ENCODE results near the gene RPS10.

RPS10 gene

DNA sequence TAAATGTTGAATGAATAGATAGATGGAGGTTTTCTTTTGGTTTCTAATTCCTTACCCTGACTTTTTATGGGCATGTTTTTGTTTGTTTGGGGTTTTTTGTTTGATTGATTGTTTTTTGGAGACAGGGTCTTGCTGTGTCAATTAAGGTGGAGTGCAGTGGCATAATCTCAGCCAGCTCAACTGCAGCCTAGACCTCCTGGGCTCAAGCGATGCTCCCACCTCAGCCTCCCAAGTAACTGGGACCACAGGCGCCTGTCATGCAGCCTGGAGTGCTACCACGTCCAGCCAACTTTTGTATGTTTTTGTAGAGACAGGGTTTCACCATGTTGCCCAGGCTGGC is 31.9 kb downstream of the RPS10 start:
- peaks cover 14% of the 10 kb centered on the region for H3K4me1 Mint-ChIP-seq
- CTCF ChIA-PET, result no interaction called here
- no peak for DNase-seq
- H3K9me3 Mint-ChIP-seq, result peaks cover 7% of the 10 kb centered on the region
- peaks cover 3% of the 10 kb centered on the region for H3K27me3 Mint-ChIP-seq
- peaks cover 1% of the 10 kb centered on the region for H3K36me3 Mint-ChIP-seq
- H3K4me3 Mint-ChIP-seq, result no peak overlapping the region
- no peak overlapping the region for H3K27ac Mint-ChIP-seq

DNA sequence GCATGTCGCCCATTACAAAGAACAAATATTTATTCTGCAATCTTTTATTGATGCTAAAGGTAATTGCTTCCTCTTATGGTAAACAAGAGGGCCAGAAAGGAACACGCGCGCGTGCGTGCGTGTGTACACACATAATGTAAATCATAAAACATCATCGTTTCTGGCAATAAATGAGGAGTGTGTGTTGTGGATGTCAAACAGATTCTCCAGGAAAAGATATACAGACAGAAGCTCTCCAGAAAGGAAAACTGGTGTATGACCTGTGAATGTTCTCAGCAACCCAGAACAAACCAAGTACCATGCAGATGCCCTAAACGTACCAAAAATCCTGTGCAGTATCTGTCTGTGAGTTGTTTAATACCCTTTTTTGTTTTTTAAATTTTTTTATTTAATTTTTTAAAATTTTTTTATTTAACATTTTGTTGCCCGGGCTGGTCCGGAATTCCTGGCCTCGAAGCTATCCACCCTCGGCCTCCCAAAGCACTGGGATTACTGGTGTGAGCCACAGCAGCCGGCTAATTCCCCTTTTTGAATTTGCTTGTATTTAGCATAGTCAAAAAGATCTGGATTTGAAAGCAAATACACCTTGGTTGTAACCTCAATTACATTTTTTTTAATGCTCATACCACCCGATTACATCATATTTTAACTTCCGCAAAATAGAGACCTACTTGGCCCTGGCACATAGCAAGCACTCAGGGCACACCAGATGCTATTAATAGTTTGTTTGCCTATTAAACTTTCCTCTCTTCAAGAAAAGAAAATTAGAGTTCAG is 32.5 kb downstream of the RPS10 start:
- no peak for DNase-seq
- CTCF ChIA-PET, result interaction anchor here (0.9 to 4.0 kb wide), 3 partner anchors 133 to 197 kb away, joined by 3 to 24 read pairs (median 3); partner anchors contain the start of gene SMIM29
- Mint-ChIP-seq H3K27me3 (peaks cover 3% of the 10 kb centered on the region), H3K36me3 (peaks cover 1% of the 10 kb centered on the region), H3K27ac (peak overlapping the region; percentile 86), H3K4me1 (peaks cover 14% of the 10 kb centered on the region), H3K4me3 (no peak overlapping the region), H3K9me3 (peaks cover 7% of the 10 kb centered on the region)

DNA sequence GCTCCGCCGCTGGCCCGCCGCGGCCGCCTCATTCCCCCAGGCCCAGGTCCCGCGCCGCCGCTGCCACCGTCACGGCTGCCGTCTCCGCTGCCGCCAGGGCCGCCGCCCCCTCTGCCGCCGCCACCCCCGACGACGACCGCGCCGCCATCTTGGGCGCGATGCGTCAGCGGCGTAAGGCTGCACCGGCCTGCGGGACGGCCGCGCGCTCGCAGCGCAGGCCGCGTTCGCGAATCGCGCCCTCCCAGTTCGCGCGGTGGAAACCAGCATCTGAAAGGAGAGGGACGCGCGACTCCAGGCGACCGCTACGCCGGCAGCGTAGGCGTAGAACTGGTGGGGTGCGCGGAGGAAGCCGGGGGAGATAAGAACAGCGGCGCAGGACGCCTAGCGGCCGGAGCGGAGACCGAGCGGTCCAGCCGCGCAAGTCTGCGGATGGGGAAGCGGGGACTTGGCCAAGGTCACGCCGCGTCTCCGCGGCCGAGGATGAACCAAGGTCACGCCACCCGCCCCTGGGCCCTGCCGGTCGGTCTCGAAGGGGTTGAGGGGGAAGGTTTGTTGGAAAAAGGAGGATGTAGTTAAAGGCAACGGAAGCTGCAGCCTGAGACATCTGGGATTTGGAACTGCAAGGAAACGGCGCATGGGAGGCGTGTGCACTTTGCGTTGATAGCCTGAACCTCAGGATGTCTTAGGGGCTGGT is 33.2 kb downstream of the RPS10 start, which contains the start of gene NUDT3:
TSS of gene NUDT3 (minus strand) at position 173 of the 694 bp plus-strand sequence. CDS start 307 bp downstream, outside the sequence.
- peak within 1 kb of the TSS; percentile 86 for H3K27ac Mint-ChIP-seq
- no peak within 1 kb of the TSS for H3K4me3 Mint-ChIP-seq
- peaks cover 3% of the 10 kb centered on the region for H3K27me3 Mint-ChIP-seq
- peak; percentile 94 for DNase-seq
- peaks cover 1% of the 10 kb centered on the region for H3K36me3 Mint-ChIP-seq
- peaks cover 16% of the 10 kb centered on the region for H3K4me1 Mint-ChIP-seq
- CTCF ChIA-PET, result interaction anchor here (0.9 to 4.0 kb wide), 4 partner anchors 56 to 196 kb away, joined by 3 to 24 read pairs (median 4); partner anchors contain the start of gene SMIM29
- peaks cover 7% of the 10 kb centered on the region for H3K9me3 Mint-ChIP-seq

DNA sequence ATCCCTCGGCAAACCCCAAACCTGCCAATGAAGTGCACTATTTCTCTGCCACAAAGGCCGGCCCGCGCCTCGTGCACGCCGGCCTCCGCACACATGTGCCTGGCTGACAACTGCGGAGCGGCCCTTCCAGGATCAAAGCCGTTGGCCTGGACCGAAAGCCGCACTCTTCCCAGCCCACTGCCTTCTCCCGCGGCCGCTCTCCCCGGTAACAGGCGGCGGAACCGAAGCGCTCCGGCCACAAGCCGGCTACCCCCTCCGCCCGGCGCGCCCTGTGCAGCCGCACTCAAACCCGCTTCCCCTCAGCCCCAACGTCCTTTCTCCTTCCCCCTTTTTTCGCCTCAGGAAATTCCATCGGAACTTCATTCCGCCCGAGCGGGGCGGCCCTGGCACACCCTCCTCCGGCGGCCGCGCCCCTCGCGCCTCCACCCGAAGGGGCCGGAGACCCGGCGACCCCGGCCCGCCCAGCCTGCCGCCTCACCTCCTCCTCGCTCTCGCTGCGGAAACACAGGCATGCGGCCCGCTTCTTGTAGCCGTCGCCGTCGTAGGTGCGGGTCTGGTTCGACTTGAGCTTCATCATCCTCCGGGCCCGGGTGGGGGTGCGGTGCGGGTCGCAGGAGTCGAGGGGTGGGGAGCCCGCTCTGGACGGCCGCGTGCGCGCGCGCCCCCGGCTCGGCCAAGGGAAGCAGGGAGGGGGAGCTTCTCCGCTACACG is 33.9 kb downstream of the RPS10 start:
- H3K27ac Mint-ChIP-seq, result no peak overlapping the region
- peak; percentile 59 for DNase-seq
- peaks cover 3% of the 10 kb centered on the region for H3K27me3 Mint-ChIP-seq
- no peak overlapping the region for H3K4me3 Mint-ChIP-seq
- peaks cover 1% of the 10 kb centered on the region for H3K36me3 Mint-ChIP-seq
- CTCF ChIA-PET, result interaction anchor here (1.1 to 4.0 kb wide), 4 partner anchors 55 to 196 kb away, joined by 3 to 24 read pairs (median 4); partner anchors contain the start of gene SMIM29
- H3K9me3 Mint-ChIP-seq, result peaks cover 7% of the 10 kb centered on the region
- H3K4me1 Mint-ChIP-seq, result peaks cover 16% of the 10 kb centered on the region

DNA sequence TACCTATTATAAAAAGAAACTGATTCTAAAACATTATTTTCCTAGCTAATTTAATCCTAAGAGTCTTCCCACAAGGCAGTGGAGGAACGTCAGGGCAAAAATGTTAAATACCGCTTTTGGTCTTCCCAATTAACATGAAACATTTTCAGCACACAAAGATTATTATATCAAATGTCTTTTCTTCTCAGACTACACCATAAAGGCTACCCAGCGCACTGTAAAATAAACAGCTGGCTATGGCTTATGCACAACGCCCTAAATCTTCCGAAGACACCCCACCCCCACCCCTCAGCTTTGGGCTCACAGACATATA is 34.4 kb downstream of the RPS10 start:
- H3K9me3 Mint-ChIP-seq, result peaks cover 4% of the 10 kb centered on the region
- peaks cover 16% of the 10 kb centered on the region for H3K4me1 Mint-ChIP-seq
- DNase-seq, result no peak
- no peak overlapping the region for H3K4me3 Mint-ChIP-seq
- peaks cover 3% of the 10 kb centered on the region for H3K27me3 Mint-ChIP-seq
- no peak overlapping the region for H3K27ac Mint-ChIP-seq
- CTCF ChIA-PET, result interaction anchor here (0.9 to 4.0 kb wide), 4 partner anchors 54 to 143 kb away, joined by 3 to 24 read pairs (median 4); partner anchors contain the start of gene SMIM29
- H3K36me3 Mint-ChIP-seq, result peaks cover 1% of the 10 kb centered on the region

DNA sequence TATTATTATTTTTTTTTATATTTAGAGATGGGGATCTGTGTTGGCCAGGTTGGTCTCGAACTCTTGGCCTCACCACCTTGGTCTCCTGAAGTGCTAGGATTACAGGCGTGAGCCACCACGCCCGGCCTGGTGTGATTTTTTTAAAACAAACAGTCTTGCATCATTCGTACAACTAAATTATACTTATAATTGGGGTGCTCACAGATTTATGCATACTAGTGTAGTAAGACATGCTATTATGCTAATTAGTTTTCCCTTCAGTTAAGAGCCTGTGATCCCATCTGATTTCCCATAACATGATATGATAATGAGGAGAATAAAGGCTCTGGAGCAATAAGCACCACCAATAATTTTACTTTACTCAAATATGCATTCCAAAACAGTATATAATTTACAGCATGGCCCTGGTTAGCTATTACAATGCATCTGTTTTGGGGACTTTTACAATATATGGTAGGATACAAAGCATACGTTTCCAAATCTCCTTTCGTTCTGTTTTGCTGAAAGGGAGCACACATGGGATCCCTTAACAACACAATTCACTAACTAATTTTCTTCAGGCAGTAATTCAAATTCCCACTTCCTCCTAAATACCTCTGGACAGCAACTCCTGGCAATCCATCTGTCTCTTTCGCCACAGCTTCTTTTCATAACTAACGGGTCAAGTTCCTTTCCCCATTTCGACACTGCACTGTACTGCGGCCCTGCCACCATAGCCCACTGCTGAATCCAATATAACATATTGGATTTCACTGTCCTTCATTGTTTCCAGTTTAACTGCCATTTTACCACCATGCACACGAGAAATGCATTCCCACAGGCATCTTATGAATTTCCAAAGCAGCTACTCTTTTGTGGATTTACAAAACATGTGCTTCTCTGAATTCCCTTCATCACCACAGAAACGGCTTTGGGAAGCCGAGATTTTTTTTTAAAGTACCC is 35.1 kb downstream of the RPS10 start:
- no peak for DNase-seq
- CTCF ChIA-PET, result interaction anchor here (0.8 to 4.0 kb wide), 6 partner anchors 15 to 195 kb away, joined by 3 to 24 read pairs (median 3); partner anchors contain the start of gene SMIM29
- no peak overlapping the region for H3K4me3 Mint-ChIP-seq

DNA sequence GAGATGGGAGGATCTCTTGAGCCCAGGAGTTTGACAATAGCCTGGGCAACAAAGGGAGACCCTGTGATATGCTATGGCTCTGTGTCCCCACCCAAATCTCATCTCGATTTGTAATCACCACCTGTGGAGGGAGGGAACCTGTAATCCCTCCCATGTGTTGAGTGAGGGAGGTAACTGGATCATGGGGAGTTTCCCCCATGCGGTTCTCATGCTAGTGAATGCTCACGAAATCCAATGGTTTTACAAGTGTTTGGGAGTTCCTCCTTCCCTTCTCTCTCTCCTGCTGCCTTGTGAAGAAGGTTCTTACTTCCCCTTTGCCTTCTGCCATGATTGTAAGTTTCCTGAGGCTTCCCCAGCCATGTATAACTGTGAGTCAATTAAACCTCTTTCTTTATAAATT is 36.8 kb downstream of the RPS10 start:
- Mint-ChIP-seq H3K4me3 (no peak overlapping the region), H3K9me3 (no peaks in the 10 kb centered on the region), H3K27ac (no peak overlapping the region), H3K27me3 (no peaks in the 10 kb centered on the region), H3K4me1 (peaks cover 16% of the 10 kb centered on the region), H3K36me3 (no peaks in the 10 kb centered on the region)
- CTCF ChIA-PET, result interaction anchor here (0.6 kb wide), 1 partner anchor 1004 kb away, joined by 3 read pairs; no protein-coding TSS in a partner anchor
- DNase-seq, result no peak

More for the DNA sequence above, 35.1 kb downstream of the RPS10 start:
- Mint-ChIP-seq H3K9me3 (no peaks in the 10 kb centered on the region), H3K4me1 (peaks cover 16% of the 10 kb centered on the region), H3K27ac (no peak overlapping the region), H3K36me3 (no peaks in the 10 kb centered on the region), H3K27me3 (peaks cover 3% of the 10 kb centered on the region)

DNA sequence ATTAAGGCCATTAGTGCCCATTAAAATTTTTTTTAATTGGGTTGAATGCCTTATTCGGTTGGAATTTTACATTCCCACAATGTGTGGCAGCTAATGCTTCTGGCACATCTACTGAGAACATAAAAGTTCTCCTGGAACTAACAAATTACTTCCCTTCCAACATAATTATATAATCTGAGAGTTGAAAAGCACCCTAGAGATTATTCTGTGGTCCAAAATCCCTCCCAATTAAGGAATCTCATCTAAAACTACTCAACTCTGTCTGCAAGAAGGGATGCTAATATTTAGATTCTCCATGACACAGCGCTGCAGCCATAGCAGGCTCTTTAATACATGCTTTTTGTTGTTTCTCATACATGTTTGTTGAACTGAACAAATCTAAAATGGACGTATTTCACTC is 37.4 kb downstream of the RPS10 start:
- no peaks in the 10 kb centered on the region for H3K9me3 Mint-ChIP-seq
- H3K27ac Mint-ChIP-seq, result no peak overlapping the region
- no peak for DNase-seq
- H3K36me3 Mint-ChIP-seq, result peaks cover 1% of the 10 kb centered on the region
- CTCF ChIA-PET, result no interaction called here
- peaks cover 10% of the 10 kb centered on the region for H3K4me1 Mint-ChIP-seq
- no peak overlapping the region for H3K4me3 Mint-ChIP-seq
- no peaks in the 10 kb centered on the region for H3K27me3 Mint-ChIP-seq

DNA sequence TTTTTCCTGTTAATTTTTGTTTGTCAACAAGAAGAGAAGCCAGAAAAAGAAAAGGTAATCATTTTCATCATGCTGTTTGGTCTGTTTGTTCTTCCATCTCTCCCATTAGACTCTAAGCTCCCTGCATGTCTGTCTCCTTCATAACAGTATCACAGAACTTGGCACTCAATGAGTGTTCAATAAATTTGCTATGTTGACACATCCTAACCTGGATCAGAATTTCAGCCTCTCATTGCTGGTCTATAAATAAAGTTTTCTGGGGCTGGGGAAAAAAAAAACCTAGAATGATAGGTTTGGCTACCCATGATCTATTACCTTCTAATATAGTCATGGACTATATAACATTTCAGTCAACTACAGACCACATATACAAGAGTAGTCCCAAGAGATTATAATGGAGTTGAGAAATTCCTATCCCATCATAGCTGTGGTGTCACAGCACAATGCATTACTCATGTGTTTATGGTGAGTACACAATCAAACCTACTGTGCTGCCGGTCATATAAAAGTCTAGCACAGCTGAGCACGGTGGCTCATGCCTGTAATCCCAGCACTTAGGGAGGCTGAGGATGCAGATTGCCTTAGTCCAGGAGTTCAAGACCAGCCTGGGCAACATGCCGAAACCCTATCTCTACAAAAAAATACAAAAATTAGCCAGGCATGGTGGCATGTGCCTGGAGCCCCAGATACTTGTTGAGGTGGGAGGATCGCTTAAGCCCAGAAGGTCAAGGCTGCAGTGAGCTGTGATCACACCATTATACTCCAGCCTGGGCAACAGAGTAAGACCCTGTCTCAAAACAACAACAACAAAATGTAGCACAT is 39.3 kb downstream of the RPS10 start:
- Mint-ChIP-seq H3K27ac (no peak overlapping the region), H3K4me1 (peaks cover 2% of the 10 kb centered on the region), H3K36me3 (peaks cover 1% of the 10 kb centered on the region), H3K9me3 (no peaks in the 10 kb centered on the region), H3K4me3 (no peak overlapping the region), H3K27me3 (no peaks in the 10 kb centered on the region)
- CTCF ChIA-PET, result no interaction called here
- DNase-seq, result no peak

DNA sequence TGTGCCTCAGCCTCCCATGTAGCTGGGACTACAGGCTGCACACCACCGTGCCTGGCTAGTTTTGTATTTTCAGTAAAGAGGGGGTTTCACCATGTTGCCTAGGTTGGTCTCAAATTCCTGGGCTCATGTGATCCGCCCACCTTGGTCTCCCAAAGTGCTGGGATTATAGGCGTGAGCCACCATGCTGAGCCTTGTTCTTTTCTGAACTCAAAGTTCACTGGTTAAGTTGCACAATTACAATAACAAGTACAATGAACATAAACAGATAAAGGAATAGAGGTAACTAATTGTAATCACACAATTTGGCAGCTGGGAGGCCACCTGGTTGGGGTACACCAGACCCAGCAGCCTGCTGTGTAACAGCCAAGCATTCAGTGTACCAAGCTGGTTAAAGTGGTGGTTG is 40.1 kb downstream of the RPS10 start:
- Mint-ChIP-seq H3K36me3 (peaks cover 1% of the 10 kb centered on the region), H3K27ac (no peak overlapping the region), H3K9me3 (no peaks in the 10 kb centered on the region), H3K27me3 (no peaks in the 10 kb centered on the region), H3K4me1 (peaks cover 2% of the 10 kb centered on the region), H3K4me3 (no peak overlapping the region)
- CTCF ChIA-PET, result no interaction called here
- DNase-seq, result no peak

DNA sequence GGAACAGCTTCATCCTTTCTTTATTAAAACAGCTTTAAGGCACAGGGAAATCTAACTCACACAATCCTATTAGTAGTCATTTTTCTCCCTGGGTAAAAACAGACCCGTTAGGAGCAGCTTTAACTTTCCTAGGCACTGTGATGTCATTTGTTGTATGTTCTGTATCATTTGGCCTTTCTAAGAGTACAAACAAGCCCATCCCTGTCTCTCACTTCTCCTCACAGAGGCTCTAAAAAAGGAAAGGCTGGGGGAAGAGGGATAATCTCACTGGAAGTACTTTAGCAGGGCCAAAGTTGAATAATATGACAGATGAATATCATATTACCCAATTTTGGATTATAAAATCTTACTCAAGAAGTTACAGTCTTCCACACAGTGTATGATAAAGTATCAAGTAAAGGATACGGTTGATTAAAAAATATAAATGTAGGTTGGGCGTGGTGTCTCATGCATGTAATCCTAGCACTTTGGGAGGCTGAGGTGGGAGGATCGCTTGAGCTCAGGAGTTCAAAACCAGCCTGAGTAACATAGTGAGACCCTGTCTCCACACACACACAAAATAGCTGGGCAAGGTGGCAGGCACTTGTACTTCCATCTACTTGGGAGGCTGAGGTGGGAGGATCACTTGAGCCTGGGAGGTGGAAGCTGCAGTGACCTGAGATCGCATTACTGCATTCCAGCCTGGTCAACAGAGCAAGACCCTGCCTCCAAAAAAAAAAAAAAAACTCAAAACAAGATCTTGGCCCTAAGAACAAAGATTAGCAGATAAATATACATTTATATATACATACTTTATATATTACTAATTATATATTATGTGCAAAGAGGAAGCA is 41.3 kb downstream of the RPS10 start:
- no peaks in the 10 kb centered on the region for H3K9me3 Mint-ChIP-seq
- H3K36me3 Mint-ChIP-seq, result peaks cover 1% of the 10 kb centered on the region
- H3K4me3 Mint-ChIP-seq, result no peak overlapping the region
- no peak overlapping the region for H3K27ac Mint-ChIP-seq
- CTCF ChIA-PET, result no interaction called here
- no peak for DNase-seq
- H3K27me3 Mint-ChIP-seq, result no peaks in the 10 kb centered on the region
- H3K4me1 Mint-ChIP-seq, result peaks cover 2% of the 10 kb centered on the region

DNA sequence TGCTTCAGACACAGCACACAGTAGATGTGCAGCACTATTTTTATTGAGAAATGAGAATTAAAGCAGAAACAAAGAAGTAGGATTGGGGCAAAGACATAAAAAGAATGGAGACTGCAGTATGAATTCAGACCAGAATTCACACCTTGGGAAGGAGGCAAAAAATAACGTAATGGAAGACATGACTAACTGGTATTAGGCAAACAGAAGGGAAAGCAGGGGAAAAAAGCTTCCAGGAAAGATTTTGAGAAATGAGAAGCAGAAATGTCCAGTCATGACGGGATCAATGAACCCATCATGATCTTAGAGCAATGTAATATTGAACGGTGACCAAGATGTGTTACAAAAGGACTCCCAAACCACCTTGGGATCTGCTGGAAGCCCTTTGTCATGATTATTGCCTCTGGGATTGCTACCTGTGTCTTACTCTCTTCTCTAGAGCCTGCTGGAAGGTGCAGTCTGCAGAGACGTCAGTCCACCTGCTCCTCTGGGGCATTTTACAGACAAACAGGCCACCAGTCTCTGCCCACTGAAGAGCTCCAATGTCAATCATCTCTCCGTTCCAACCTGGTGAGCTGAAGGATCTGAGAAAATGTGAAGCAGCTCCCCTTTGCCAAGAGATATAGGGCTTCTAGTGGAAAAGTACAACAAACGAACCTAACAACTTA is 42.1 kb downstream of the RPS10 start:
- CTCF ChIA-PET, result no interaction called here
- Mint-ChIP-seq H3K4me1 (peaks cover 2% of the 10 kb centered on the region), H3K27ac (no peak overlapping the region)

More for the DNA sequence above, 42.1 kb downstream of the RPS10 start:
- Mint-ChIP-seq H3K4me3 (no peak overlapping the region), H3K36me3 (peaks cover 1% of the 10 kb centered on the region), H3K27me3 (no peaks in the 10 kb centered on the region), H3K9me3 (no peaks in the 10 kb centered on the region)
- DNase-seq, result no peak

Data from activated naive CD4-positive, alpha-beta T cell treated with anti-CD3 and anti-CD28 coated beads, Interleukin-2, amount 10 ng/mL, durations not matched to agents 7 days and 5 days (primary cell).